GM12892 (cell line): Measurements from ENCODE around the gene SCN10A.

Source experiments
- POLR2A ChIP-seq: IDR thresholded peaks from 2 replicates; pipeline ENCODE4 v1.6.1; 2011; ENCODE audit warnings: low read depth, low read length, control low read depth
- POLR2AphosphoS5 ChIP-seq: IDR thresholded peaks from 2 replicates; pipeline ENCODE4 v1.6.1; 2011; ENCODE audit warnings: low read depth, low read length, control low read depth

DNA sequence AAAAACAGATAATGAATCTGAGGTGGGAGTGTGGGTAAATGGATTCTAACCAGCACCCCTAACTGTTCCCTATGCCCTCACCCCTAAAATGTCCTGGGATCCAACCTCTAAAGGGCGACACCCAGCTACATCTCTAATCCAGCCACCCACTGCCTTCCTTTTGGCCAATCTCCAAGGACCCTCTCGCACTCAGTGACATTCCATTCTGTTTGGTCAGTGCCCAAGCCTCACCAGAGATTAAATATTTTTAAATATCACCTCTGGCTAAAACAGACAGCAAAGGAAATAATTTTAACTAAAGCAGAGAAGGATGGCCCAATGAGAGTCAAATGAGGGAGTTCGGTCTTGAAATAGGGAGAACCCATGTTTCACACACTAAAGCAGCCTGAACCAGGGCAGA, 19.9 kb upstream of the SCN10A start:
- no peak for TF ChIP-seq POLR2AphosphoS5
- TF ChIP-seq POLR2A: no peak
